MCF 10A (cell line): ENCODE data around the gene FGGY. TPM values are rescaled to one million over a fixed set of nuclear protein-coding genes. Genes with fewer than 3 reads are reported as not detected.

Experiments
- BruUV-seq: library from RNA; stranded (reverse); fragments of 400-500 nt; replicated peaks from 2 replicates; lab custom pipeline; 2021; lab: Mats Ljungman, UMichigan
- CTCF ChIA-PET: fragments of 300-600 bp; sonication (Branson Sonifier 250); formaldehyde crosslinking; extraction: SDS; loops from one replicate; lab custom pipeline; 2021; ENCODE audit warnings: antibody characterized with exemption, inconsistent platforms; lab: Yijun Ruan, JAX
- POLR2A ChIA-PET: fragments of 300-600, 350-650 bp; sonication (Branson Sonifier 250); formaldehyde crosslinking; extraction: SDS; loops from one replicate; lab custom pipeline; 2020; ENCODE audit warnings: antibody characterized with exemption, inconsistent platforms; lab: Yijun Ruan, JAX
- DNase-seq: peaks from one replicate; pipeline ENCODE4 v3.0.0-alpha.2; 2018; ENCODE audit not compliant: unreplicated experiment
- H3K27ac Mint-ChIP-seq: one replicate; pipeline ENCODE4 v1.8.0; 2022; ENCODE audit warnings: mild to moderate bottlenecking, low read depth, mixed read lengths; ENCODE audit not compliant: unreplicated experiment
- H3K27me3 Mint-ChIP-seq: one replicate; pipeline ENCODE4 v1.8.0; 2022; ENCODE audit warnings: mixed read lengths; ENCODE audit not compliant: insufficient read depth, unreplicated experiment
- H3K36me3 Mint-ChIP-seq: one replicate; pipeline ENCODE4 v1.8.0; 2022; ENCODE audit warnings: mild to moderate bottlenecking, moderate library complexity, mixed read lengths; ENCODE audit not compliant: insufficient read depth, unreplicated experiment
- H3K4me1 Mint-ChIP-seq: one replicate; pipeline ENCODE4 v1.8.0; 2022; ENCODE audit warnings: mixed read lengths; ENCODE audit not compliant: insufficient read depth, unreplicated experiment
- H3K4me3 Mint-ChIP-seq: one replicate; pipeline ENCODE4 v1.8.0; 2022; ENCODE audit warnings: mild to moderate bottlenecking, moderate library complexity, mixed read lengths; ENCODE audit not compliant: unreplicated experiment
- H3K9me3 Mint-ChIP-seq: one replicate; pipeline ENCODE4 v1.8.0; 2022; ENCODE audit warnings: mixed read lengths; ENCODE audit not compliant: unreplicated experiment
- CTCF ChIP-seq: fragments of 200-600 bp; IDR thresholded peaks from one replicate; pipeline ENCODE4 v1.8.0; 2022; ENCODE audit warnings: antibody characterized with exemption, mild to moderate bottlenecking; ENCODE audit not compliant: unreplicated experiment
- intact Hi-C: fragments of 100-400 bp; cut with micrococcal nuclease; formaldehyde crosslinking; loops from 2 replicates; pipeline ENCODE4 v1.14.1; 2022
- total RNA-seq: library from RNA; stranded (reverse); gene quantifications from 2 replicates; pipeline ENCODE4 v1.2.3, GENCODE V29; 2022

Gene FGGY
- total RNA-seq, 1 experiment from 2014 or later: 10.6 TPM

- CTCF ChIA-PET: interaction anchor here (0.9 to 2.3 kb wide), 6 partner anchors 8 to 1013 kb away, joined by 3 to 7 read pairs (median 4); no protein-coding TSS in a partner anchor
Observed at GRCh38 chr1:59752556-59753414, 455.9 kb downstream of the FGGY start.

GRCh38 chr1:59755069-59755685, 458.3 kb downstream of the FGGY start:
- no peaks in the 10 kb centered on the region for H3K27me3 Mint-ChIP-seq
- no peak for DNase-seq
- no peaks in the 10 kb centered on the region for H3K36me3 Mint-ChIP-seq
- no TSS peak for BruUV-seq
- no peak overlapping the region for H3K4me3 Mint-ChIP-seq
- ChIA-PET POLR2A (interaction anchor here (1.0 to 7.3 kb wide), 2 partner anchors 25 to 974 kb away, joined by 4 to 98 read pairs; partner anchors contain the start of gene JUN), CTCF (interaction anchor here (0.7 kb wide), 1 partner anchor 1165 kb away, joined by 3 read pairs; no protein-coding TSS in a partner anchor)
- H3K27ac Mint-ChIP-seq: no peak overlapping the region
- intact Hi-C loops: loop anchor here (5.0 to 10.0 kb wide), 4 partner anchors 192 to 1103 kb away; partner anchors contain the start of gene FGGY
- H3K9me3 Mint-ChIP-seq: no peaks in the 10 kb centered on the region
- peaks cover 33% of the 10 kb centered on the region for H3K4me1 Mint-ChIP-seq
- no peak for TF ChIP-seq CTCF

More at GRCh38 chr1:59752556-59753414, 455.9 kb downstream of the FGGY start:
- intact Hi-C loops: loop anchor here (10.0 kb wide), 1 partner anchor 688 kb away; no protein-coding TSS in a partner anchor
- DNase-seq: no peak
- no TSS peak for BruUV-seq
- Mint-ChIP-seq H3K4me3 (no peak overlapping the region), H3K4me1 (peaks cover 24% of the 10 kb centered on the region), H3K9me3 (no peaks in the 10 kb centered on the region), H3K27me3 (no peaks in the 10 kb centered on the region), H3K27ac (peak overlapping the region; percentile 54), H3K36me3 (peaks cover 4% of the 10 kb centered on the region)
- no peak for TF ChIP-seq CTCF
- POLR2A ChIA-PET: interaction anchor here (0.5 to 6.5 kb wide), 7 partner anchors 8 to 971 kb away, joined by 3 to 79 read pairs (median 23); partner anchors contain the start of gene JUN

GRCh38 chr1:59757197-59757747, 460.4 kb downstream of the FGGY start:
- Mint-ChIP-seq H3K27me3 (no peaks in the 10 kb centered on the region), H3K9me3 (no peaks in the 10 kb centered on the region), H3K4me1 (peaks cover 28% of the 10 kb centered on the region), H3K36me3 (no peaks in the 10 kb centered on the region), H3K4me3 (no peak overlapping the region), H3K27ac (no peak overlapping the region)
- no peak for TF ChIP-seq CTCF
- ChIA-PET POLR2A (interaction anchor here (0.6 to 7.3 kb wide), 3 partner anchors 612 to 994 kb away, joined by 3 to 98 read pairs (median 3); partner anchors contain the start of gene JUN), CTCF (interaction anchor here (0.5 to 1.3 kb wide), 6 partner anchors 8 to 1201 kb away, joined by 3 to 4 read pairs (median 3); partner anchors contain the start of gene HOOK1)
- no peak for DNase-seq
- intact Hi-C loops: loop anchor here (5.0 to 10.0 kb wide), 4 partner anchors 190 to 1105 kb away; partner anchors contain the start of gene FGGY
- BruUV-seq: no TSS peak
